Type B pancreatic cell (in vitro differentiated cells): ENCODE data around the gene PACSIN3. TPM values are rescaled to one million over a fixed set of nuclear protein-coding genes. Genes with fewer than 3 reads are reported as not detected.
"Not testable (repeated sequence)": the region's sequence is repeated elsewhere in the genome, so short reads cannot be mapped to it uniquely, and the experiment has no call there.

Experiments used
- DNase-seq: peaks from one replicate; pipeline ENCODE4 v3.0.0; 2021; ENCODE audit warnings: mixed read lengths; ENCODE audit not compliant: unreplicated experiment; ENCODE audit errors: extremely low spot score
- H3K27ac Mint-ChIP-seq: 2 replicates; pipeline ENCODE4 v1.8.0; 2021; ENCODE audit warnings: mild to moderate bottlenecking, mixed read lengths
- H3K27me3 Mint-ChIP-seq: 2 replicates; pipeline ENCODE4 v1.8.0; 2021; ENCODE audit warnings: mixed read lengths
- H3K36me3 Mint-ChIP-seq: 2 replicates; pipeline ENCODE4 v1.8.0; 2021; ENCODE audit warnings: mixed read lengths
- H3K4me1 Mint-ChIP-seq: one replicate; pipeline ENCODE4 v1.8.0; 2021; ENCODE audit warnings: mixed read lengths; ENCODE audit not compliant: unreplicated experiment
- H3K4me3 Mint-ChIP-seq: 2 replicates; pipeline ENCODE4 v1.8.0; 2021; ENCODE audit warnings: mild to moderate bottlenecking, mixed read lengths
- H3K9me3 Mint-ChIP-seq: 2 replicates; pipeline ENCODE4 v1.8.0; 2021; ENCODE audit warnings: mixed read lengths
- total RNA-seq: library from RNA; stranded (reverse); gene quantifications from 2 replicates; pipeline ENCODE4 v1.2.1, GENCODE V29; 2021; ENCODE audit warnings: low replicate concordance
- TF ChIP-seq, protein P1 (sequence below): fragments of 200-600 bp; sonication (generic); conservative IDR thresholded peaks from 2 replicates; pipeline ENCODE4 v1.5.0; 2021; ENCODE audit warnings: antibody characterized with exemption, mild to moderate bottlenecking

Gene PACSIN3
- total RNA-seq, 1 donor from 2014 or later = 52.5 TPM

DNA sequence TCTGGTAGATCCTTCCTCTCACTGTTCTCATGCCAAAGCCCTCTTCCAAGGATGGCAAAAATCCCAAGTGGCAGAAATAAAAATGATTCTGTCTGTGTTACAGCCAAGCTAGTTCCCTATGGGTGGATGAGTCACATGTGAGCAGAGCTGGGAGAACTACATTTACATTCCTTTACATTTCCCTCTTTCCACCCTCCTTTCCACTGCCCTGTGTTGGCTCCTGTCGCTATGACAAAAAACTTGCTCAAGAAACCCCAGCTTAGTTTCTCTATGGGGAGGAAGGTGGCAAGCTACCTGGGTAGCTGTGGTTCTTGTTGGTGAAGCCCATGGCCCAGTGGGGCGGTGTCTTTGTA lies 18.4 kb upstream of the PACSIN3 start:
- TF ChIP-seq, protein P1, sequence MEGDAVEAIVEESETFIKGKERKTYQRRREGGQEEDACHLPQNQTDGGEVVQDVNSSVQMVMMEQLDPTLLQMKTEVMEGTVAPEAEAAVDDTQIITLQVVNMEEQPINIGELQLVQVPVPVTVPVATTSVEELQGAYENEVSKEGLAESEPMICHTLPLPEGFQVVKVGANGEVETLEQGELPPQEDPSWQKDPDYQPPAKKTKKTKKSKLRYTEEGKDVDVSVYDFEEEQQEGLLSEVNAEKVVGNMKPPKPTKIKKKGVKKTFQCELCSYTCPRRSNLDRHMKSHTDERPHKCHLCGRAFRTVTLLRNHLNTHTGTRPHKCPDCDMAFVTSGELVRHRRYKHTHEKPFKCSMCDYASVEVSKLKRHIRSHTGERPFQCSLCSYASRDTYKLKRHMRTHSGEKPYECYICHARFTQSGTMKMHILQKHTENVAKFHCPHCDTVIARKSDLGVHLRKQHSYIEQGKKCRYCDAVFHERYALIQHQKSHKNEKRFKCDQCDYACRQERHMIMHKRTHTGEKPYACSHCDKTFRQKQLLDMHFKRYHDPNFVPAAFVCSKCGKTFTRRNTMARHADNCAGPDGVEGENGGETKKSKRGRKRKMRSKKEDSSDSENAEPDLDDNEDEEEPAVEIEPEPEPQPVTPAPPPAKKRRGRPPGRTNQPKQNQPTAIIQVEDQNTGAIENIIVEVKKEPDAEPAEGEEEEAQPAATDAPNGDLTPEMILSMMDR = no peak
- Mint-ChIP-seq H3K9me3 (no peaks in the 10 kb centered on the region), H3K27ac (no peak overlapping the region), H3K4me1 (peaks cover 5% of the 10 kb centered on the region), H3K27me3 (no peaks in the 10 kb centered on the region), H3K4me3 (no peak overlapping the region), H3K36me3 (no peaks in the 10 kb centered on the region)
- DNase-seq = no peak

- H3K36me3 Mint-ChIP-seq = no peaks in the 10 kb centered on the region
- H3K4me3 Mint-ChIP-seq = no peak overlapping the region
- H3K9me3 Mint-ChIP-seq = no peaks in the 10 kb centered on the region
- DNase-seq = no peak
- TF ChIP-seq, protein P1 = no peak
- H3K4me1 Mint-ChIP-seq = peaks cover 5% of the 10 kb centered on the region
- H3K27ac Mint-ChIP-seq = no peak overlapping the region
- no peaks in the 10 kb centered on the region for H3K27me3 Mint-ChIP-seq
Observed at GRCh38 chr11:47202576-47202975, 16.3 kb upstream of the PACSIN3 start.

DNA sequence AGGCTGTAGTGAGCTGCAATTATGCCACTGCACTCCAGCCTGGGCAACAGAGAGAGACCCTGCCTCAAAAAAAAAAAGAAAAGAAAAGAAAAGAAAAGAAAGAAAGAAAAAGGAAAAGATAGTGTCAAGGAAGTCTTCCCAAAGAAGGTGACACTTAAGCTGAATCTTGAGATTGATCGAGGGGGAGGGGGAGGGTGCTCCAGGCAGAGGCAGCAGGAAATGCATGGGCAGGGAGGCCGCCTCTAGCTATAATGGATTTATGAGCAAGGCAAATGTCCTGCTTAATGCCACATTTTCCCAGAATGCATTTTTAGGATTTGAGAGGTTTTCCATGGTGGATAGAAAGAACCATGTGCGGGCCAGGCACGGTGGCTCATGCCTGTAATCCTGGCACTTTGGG lies 14.8 kb upstream of the PACSIN3 start:
- Mint-ChIP-seq H3K4me3 (no peak overlapping the region), H3K4me1 (peaks cover 5% of the 10 kb centered on the region), H3K36me3 (no peaks in the 10 kb centered on the region), H3K9me3 (no peaks in the 10 kb centered on the region), H3K27me3 (no peaks in the 10 kb centered on the region), H3K27ac (no peak overlapping the region)
- TF ChIP-seq, protein P1 = no peak
- no peak for DNase-seq

DNA sequence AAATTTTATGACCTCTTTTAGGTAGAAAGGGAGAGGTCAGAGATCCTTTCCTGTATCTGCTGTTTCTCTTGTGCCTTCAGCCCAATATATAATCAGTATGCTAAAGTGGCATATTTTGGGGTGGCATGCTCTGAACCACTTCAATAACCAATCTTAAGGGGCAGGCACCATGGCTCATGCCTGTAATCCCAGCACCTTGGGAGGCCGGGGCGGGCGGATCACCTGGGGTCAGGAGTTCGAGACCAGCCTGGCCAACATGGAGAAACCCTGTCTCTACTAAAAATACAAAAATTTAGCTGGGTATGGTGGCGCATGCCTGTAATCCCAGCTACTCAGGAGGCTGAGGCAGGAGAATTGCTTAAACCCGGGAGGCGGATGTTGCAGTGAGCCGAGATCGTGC lies 11.9 kb upstream of the PACSIN3 start:
- H3K27ac Mint-ChIP-seq = peak overlapping the region; percentile 26
- not testable (repeated sequence) for H3K4me3 Mint-ChIP-seq, DNase-seq, H3K27me3 Mint-ChIP-seq, H3K9me3 Mint-ChIP-seq, H3K36me3 Mint-ChIP-seq
- H3K4me1 Mint-ChIP-seq = peaks cover 14% of the 10 kb centered on the region

GRCh38 chr11:47192111-47192510 lies 5.9 kb upstream of the PACSIN3 start:
- DNase-seq = no peak
- H3K4me3 Mint-ChIP-seq = no peak overlapping the region
- H3K4me1 Mint-ChIP-seq = peaks cover 30% of the 10 kb centered on the region
- H3K9me3 Mint-ChIP-seq = no peaks in the 10 kb centered on the region
- TF ChIP-seq, protein P1 = no peak
- no peak overlapping the region for H3K27ac Mint-ChIP-seq
- H3K27me3 Mint-ChIP-seq = no peaks in the 10 kb centered on the region
- no peaks in the 10 kb centered on the region for H3K36me3 Mint-ChIP-seq

DNA sequence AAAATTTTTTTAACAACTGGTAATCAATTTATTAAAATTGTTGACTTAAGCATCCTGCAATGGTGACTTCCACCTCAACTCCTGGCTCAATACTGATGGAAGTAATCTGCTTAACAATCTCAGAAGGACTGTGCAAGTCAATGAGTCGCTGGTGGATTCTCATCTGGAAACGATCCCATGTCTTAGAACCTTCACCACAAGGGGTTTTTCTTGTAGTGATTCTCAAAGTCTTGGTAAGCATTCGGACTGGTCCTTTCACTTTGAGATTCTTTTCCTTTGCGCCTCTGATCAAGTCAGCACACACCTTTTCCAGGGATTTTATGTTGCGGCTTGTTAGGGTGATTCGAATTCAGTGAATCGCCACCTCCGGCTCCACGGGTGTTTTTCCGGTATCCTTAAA lies 4.9 kb upstream of the PACSIN3 start:
- not testable (repeated sequence) for DNase-seq, H3K27ac Mint-ChIP-seq, H3K9me3 Mint-ChIP-seq, H3K36me3 Mint-ChIP-seq, H3K27me3 Mint-ChIP-seq, H3K4me3 Mint-ChIP-seq
- H3K4me1 Mint-ChIP-seq = peaks cover 30% of the 10 kb centered on the region
